ENCODE results near the gene LRRC72.

GRCh38 chr7:16590424-16590823 is 63.8 kb downstream of the LRRC72 start:
- no peak for TF ChIP-seq POLR2A (IDR thresholded peaks at IDR 0.05)
- TF ChIP-seq CTCF (IDR thresholded peaks at IDR 0.05): no peak
- no peak for TF ChIP-seq POLR2AphosphoS5 (IDR thresholded peaks at IDR 0.05)

Data from breast epithelium (tissue), 3 donors.